Stimulated activated naive CD8-positive, alpha-beta T cell treated with anti-CD3 and anti-CD28 coated beads, Interleukin-15, amount 100 ng/mL, for 72 hours (primary cell): ENCODE measurements around the gene STPG3.

Experiments used
- ATAC-seq: fragments of 150-1000 bp; cut with Tn5 transposase; 2 replicates; pipeline ENCODE4 v1.10.0; 2021; ENCODE audit warnings: mild to moderate bottlenecking, moderate library complexity
- DNase-seq, 2 donors: peaks; one replicate each; pipeline ENCODE4 v3.0.0; 2021 to 2022
- H3K27ac Mint-ChIP-seq, 2 donors: one replicate each; pipeline ENCODE4 v1.8.0; 2022; ENCODE audit warnings: mild to moderate bottlenecking in 2 of 2, mixed read lengths in 2 of 2, moderate library complexity in 2 of 2
- H3K27me3 Mint-ChIP-seq: one replicate; pipeline ENCODE4 v1.8.0; 2022; ENCODE audit warnings: mixed read lengths
- H3K4me1 Mint-ChIP-seq: one replicate; pipeline ENCODE4 v1.8.0; 2022; ENCODE audit warnings: mild to moderate bottlenecking, mixed read lengths
- H3K4me3 Mint-ChIP-seq, 2 donors: one replicate each; pipeline ENCODE4 v1.8.0; 2022; ENCODE audit warnings: mild to moderate bottlenecking in 2 of 2, mixed read lengths in 2 of 2, moderate library complexity in 1 of 2
- H3K9me3 Mint-ChIP-seq, 2 donors: one replicate each; pipeline ENCODE4 v1.8.0; 2022; ENCODE audit warnings: mixed read lengths in 2 of 2

The STPG3 gene

DNA sequence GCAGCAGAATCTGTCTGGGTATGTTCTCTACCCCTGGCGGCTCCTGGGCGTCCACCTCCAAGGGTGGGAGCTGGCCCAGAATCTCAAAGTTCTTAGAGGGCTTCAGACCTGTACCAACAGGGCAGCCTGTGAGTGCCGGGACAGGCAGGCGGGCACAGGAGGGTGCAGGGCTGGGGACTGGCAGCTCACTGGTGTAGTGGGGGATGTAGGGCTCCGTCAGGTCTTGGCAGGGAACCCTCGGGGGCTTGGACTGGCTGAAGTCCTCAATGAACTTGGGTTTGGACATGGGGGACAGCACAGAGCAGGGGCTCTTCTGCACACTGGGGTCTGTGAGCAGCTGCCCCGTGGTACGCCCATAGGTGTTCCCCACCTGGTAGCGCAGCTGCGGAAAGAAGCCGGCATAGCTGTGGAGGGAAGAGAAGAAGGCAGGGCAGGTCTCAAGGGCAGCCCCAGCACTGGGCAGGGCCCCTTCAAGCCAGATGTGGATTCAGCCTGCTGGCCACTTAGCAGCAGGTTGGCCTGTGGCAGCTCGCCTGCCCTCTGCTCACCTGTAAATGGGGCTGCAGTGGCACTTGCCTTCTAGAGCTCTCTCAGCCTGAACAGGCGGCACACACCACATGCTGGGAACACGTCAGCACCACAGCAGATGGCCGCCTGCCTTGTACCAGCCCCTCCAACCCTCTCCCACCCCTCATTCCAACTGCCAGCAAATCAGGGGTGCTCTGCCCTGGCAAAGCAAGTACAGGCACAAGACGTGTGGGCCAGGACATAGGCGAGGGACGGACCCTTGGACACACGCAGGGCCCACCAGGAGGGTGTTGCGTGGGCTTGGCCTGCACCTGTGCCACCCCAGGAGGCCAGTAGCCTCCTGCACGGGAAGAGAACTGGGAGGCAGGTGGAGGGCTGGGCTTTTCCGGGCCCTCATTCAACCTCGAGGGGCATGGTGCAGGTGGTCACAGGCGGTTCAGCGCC lies 5.3 kb upstream of the STPG3 start:
- Mint-ChIP-seq H3K9me3 (no peaks in the 10 kb centered on the region), H3K4me3 (no peak overlapping the region)

DNA sequence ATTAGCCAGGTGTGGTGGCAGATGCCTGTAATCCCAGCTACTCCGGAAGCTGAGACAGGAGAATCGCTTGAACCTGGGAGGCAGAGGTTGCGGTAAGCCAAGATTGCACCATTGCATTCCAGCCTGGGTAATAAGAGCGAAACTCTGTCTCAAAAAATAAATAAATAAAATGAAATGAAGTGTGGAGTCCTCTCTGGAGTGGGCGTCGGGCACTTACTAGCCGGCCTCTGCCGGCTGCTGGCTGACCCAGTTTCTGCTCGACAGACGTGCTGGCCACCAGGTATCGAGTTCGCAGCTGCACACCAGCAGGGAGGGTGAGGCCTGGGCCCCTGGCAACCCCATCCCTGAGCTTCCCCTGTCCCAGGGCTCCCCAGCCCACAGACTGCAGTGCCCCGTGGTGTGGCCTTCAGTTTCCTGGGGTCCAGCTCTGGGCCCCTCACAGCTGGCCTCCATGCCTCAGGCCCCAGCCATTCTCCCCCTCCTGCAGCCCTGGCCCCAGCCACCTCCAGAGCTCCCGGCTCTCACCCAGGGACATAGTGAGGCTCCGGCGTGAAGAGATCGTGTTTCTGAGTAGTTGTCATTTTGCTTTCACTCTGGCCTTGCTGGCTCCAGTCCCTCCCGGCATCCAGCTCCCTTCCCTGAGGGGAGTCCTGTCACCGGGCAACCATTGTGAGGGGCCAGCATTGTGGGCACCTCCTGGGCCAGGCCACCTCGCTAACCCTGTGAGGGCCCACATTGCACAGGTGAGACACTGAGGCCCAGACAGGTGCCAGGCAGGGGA lies 3.8 kb upstream of the STPG3 start:
- Mint-ChIP-seq H3K27me3 (no peaks in the 10 kb centered on the region), H3K9me3 (no peaks in the 10 kb centered on the region), H3K27ac (no peak overlapping the region), H3K4me3 (no peak overlapping the region), H3K4me1 (peaks cover 21% of the 10 kb centered on the region)
- DNase-seq (no peak), ATAC-seq (no peak)

More for the DNA sequence above, 5.3 kb upstream of the STPG3 start:
- peak in 1 of 2 donors; percentile 15 for DNase-seq
- Mint-ChIP-seq H3K4me1 (peaks cover 31% of the 10 kb centered on the region), H3K27me3 (no peaks in the 10 kb centered on the region), H3K27ac (peak overlapping the region in 1 of 2 donors; percentile 90)
- ATAC-seq, result no peak

DNA sequence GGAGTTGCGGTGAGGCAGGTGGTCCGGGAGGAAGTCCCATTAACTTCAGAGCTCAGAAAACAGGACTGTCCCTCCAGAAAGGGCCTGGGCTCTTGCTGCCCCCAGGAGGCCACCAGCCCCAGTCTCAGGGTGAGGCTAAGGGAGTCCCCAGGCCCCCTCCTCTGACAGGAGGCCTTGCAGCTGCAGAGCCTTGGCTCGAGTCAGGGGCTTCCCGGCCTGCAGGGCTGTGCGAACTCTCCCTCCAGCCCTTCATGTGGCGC lies 3.2 kb upstream of the STPG3 start:
- Mint-ChIP-seq H3K4me1 (peaks cover 15% of the 10 kb centered on the region), H3K27me3 (no peaks in the 10 kb centered on the region), H3K4me3 (no peak overlapping the region), H3K9me3 (no peaks in the 10 kb centered on the region), H3K27ac (no peak overlapping the region)
- DNase-seq (no peak), ATAC-seq (no peak)

DNA sequence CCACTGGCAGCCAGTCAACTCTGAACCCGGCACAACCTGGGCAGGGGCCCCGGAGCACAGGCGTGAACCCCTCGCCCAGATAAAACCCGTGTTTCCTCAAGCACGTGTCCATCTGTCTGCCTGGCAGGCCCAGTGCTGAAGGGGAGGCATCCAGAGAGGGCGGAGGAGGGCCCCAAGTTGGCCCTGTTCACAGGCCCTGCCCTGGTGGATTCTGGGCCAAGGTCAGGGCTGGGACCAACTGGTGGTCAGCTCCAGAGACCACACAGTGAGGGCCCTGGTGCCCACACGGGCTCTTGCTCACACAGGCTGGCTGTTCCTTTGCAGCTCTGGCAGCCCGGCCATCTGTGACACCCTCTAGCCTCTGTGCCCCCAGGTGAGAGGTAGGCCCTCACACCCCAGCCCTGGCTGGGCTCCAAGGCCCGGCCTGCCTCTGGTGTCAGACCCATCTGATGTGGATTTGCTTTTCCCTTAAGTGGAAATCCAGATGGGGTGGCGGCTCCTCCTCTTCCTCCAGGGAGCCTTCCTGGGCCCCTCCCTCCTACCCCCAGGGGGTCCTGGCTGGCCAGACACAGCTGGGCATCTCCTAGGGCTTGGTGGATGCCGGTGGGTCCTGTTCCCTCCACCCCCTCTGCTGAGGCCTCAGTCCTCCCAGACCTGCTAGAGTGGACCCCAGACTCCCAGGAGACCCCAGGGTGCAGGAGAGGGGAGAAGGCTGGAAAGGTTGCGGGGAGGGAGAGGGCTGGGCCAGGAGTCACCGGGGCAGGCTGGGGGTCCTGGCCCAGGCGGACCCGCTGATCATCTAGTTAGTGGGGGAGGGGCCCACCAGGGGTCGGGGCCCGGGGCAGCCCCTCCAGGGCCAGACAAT lies 525 bp upstream of the STPG3 start:
- peaks cover 13% of the 10 kb centered on the region for H3K4me1 Mint-ChIP-seq
- peaks cover 6% of the 10 kb centered on the region for H3K27me3 Mint-ChIP-seq
- ATAC-seq (no peak), DNase-seq (no peak)
- no peaks in the 10 kb centered on the region for H3K9me3 Mint-ChIP-seq
- no peak overlapping the region for H3K27ac Mint-ChIP-seq
- no peak overlapping the region for H3K4me3 Mint-ChIP-seq

DNA sequence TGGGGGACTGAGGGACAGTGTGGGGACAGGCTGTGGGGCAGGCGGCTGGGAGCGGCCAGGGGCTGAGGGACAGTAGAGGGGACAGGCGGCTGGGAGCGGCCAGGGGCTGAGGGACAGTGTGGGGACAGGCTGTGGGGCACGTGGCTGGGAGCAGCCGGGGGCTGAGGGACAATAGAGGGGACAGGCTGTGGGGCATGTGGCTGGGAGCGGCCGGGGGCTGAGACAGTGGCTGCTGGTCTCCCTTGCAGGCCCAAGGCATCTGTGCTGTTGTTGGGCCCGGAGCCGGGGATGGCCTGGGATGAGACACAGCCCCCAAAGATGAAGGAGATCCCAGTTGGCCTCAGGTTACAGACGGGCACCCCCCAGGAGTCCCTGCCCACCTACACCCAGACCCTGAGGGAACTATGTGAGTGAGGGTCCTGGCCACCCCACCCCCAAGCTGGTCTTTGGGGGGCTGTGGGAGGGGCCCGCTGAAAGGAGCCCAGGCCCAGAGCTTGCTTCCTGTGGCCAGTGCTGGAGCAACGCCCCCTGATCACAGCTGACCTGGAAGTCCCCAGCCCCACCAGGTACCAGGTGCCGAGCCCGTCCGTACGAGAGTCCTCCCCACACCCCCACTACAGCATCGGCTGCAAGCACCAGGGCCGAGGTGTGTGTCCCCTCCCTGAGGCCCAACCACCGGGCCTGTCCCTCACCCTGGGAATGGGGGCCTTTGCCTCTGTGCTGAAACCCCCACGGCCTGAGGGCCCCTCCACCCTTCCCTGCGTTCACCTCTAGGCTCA lies 593 bp downstream of the STPG3 start:
- no peak for ATAC-seq
- peaks cover 22% of the 10 kb centered on the region for H3K4me1 Mint-ChIP-seq
- no peak overlapping the region for H3K4me3 Mint-ChIP-seq
- no peak for DNase-seq
- peaks cover 6% of the 10 kb centered on the region for H3K27me3 Mint-ChIP-seq
- no peak overlapping the region for H3K27ac Mint-ChIP-seq
- H3K9me3 Mint-ChIP-seq, result no peaks in the 10 kb centered on the region

DNA sequence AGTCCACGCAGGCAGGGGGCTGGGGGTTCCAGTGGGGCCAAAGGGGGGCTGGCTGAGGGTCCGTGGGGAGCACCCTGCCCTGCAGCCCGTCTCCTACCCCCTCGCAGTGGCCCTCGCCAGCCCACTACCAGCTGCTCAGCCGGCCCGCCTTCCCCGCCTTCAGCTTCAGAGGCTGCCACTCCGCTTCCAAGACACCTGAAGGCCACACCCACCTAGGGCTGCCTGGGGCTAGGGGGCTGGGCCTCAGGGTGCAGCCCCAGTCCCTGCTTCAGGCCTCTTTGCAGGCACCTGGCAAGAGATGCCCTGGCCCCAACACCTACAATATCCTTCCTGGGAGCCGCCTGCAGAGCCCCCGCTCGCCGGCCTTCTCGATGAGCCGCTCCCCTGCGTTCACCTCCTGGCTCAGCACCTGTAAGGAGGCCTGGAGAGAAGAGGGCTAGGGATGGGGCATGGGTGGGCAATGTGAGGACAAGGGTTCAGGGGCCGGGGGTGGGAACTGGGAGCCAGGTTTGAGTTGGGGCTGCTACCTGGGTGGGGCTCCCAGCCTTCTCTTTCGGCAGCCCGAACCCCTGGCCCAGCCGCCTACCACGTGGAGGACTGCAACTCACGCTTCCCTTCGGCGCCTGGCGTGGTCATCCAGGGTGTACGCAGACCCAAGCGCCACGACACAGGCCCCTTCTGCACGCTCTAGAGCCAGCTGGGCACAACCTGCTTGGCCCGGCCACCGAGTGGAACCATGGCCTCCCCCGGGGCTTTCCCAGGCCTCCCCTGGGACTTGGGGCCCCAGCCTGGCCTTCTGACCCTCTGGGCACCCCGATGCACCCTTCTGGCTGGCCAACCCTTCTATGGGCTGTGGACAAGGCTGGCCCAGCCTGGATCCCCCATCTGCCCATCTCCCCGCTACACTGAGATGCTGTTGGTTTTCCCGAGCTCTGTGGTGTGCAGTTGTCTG lies 1.7 kb downstream of the STPG3 start:
- no peak for DNase-seq
- H3K4me1 Mint-ChIP-seq, result peaks cover 24% of the 10 kb centered on the region
- no peaks in the 10 kb centered on the region for H3K9me3 Mint-ChIP-seq
- peaks cover 6% of the 10 kb centered on the region for H3K27me3 Mint-ChIP-seq
- H3K4me3 Mint-ChIP-seq, result no peak overlapping the region
- ATAC-seq, result no peak
- H3K27ac Mint-ChIP-seq, result no peak overlapping the region

DNA sequence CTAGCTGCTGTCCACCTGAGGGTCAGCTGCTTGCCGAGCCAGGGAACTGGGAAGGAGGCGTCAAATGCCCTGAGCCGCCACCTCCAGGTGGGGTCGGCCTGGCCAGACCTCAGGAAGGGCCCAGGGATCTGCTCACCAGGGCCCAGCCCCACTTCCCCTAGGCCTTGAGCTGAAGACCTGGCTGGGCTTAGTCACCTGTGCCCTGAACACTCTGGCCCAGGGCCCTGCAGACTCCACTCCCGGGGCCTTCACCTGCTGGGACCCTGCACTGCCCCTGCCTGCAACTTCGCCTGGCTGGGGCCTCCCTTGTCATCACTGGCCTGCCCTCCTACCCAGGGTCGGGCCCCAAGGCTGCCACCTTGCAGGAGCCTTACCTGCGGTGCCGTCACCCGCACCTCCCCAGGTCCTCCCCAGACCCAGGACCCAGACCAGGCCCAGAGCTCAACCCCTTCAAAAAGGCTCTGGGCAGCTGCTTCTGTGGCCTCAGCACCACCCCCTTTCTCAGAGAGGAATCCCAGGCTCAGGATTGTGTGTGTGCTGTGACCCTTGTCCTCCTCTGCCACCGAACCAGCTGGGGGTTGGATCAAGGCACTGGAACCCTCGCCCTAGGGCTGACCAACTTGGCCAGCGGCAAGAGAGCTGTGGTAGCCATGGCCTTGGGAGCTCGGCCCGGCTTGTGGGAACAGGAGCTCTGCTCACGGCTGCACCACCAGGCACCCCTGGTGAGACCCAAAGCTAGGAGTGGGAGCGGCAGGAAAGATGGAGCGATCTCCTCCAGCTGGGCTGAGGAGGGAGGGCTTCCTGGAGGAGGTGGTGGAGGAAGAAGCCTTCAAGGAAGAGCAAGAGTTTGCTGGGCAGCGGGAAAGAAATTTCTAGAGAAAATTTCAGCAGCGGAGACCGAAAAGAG lies 2.9 kb downstream of the STPG3 start:
- Mint-ChIP-seq H3K27me3 (peaks cover 6% of the 10 kb centered on the region), H3K27ac (peak overlapping the region; percentile 80 to 84), H3K4me1 (peaks cover 24% of the 10 kb centered on the region), H3K4me3 (peak overlapping the region; percentile 87 to 89), H3K9me3 (no peaks in the 10 kb centered on the region)
- DNase-seq (no peak), ATAC-seq (no peak)

DNA sequence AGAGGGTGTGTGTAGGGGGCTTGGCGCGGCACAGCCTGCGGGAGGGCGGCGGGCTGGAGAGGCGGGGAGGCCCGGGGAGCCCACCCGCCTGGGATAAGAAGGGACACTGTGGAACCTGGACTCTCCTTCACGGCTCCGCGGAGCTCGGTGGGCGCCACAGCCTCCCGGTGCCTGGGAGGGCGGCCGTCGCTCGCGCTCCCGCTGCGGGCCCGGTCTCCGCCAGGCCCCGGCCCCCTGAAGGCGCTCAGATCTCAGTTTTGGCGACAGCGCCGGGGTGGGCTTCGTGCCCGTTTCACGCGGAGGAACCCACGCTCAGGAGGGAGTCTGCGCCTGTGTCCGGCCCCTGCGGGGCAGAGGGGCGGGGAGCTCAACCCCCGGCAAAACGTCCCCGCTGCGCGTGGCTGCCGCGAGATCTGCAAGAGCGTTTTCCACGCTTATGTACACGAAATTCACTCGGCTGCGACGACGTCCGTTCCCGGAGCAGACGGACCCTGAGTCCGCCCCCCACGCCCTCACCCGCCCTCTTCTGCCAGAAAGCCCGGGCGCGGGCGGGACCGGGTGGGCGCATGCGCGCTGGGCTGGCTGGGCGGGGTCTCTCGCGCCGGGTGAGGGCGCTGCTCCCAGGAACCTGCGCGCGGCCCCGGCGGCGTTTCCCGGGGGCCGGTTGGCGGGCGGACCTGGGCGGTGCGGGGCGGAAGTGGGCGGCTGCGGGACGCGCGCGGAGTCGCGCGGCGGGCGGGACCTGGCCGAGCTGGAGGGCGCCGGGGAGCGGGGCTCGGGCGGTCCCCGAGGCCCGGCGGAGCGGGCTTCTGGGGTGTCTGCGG lies 3.8 kb downstream of the STPG3 start, which contains the start of gene NELFB:
Gene NELFB, plus strand, starts transcription at position 704 of the 824 bp plus-strand sequence.
- no peaks in the 10 kb centered on the region for H3K9me3 Mint-ChIP-seq
- ATAC-seq (peak; percentile 93), DNase-seq (peak; percentile 94 to 97)
- peaks cover 6% of the 10 kb centered on the region for H3K27me3 Mint-ChIP-seq
- peak within 1 kb of the TSS; percentile 87 to 89 for H3K4me3 Mint-ChIP-seq
- H3K27ac Mint-ChIP-seq, result peak within 1 kb of the TSS; percentile 80 to 84
- peaks cover 24% of the 10 kb centered on the region for H3K4me1 Mint-ChIP-seq

DNA sequence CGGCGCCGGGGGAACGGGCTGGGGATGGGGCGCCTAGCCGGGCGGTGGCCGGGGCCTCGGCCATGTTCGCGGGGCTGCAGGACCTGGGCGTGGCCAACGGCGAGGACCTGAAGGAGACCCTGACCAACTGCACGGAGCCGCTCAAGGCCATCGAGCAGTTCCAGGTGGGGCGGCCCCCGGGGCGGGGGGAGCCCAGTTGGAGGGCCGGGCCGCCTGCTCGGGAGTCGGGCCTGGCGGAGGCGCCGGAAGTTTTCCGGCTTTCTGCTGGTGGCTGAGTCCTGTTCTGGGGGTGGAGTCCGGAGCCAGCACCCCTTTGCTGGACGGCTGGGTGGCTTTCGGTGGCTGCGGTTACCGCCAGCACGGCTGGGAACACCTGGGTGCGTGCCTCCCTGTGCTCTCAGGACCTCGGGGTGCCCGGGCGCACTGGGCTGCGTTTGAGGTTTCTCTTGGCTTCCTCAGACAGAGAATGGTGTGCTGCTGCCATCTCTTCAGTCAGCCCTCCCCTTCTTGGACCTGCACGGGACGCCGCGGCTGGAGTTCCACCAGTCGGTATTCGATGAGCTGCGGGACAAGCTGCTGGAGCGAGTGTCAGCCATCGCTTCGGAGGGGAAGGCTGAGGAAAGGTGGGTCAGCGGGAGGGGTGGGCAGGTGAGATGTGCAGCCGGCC lies 4.5 kb downstream of the STPG3 start:
- H3K9me3 Mint-ChIP-seq, result no peaks in the 10 kb centered on the region
- H3K4me1 Mint-ChIP-seq, result peaks cover 24% of the 10 kb centered on the region
- DNase-seq, result no peak
- peak overlapping the region; percentile 81 to 87 for H3K4me3 Mint-ChIP-seq
- no peak for ATAC-seq
- peak overlapping the region in 1 of 2 donors; percentile 13 for H3K27ac Mint-ChIP-seq
- H3K27me3 Mint-ChIP-seq, result peaks cover 6% of the 10 kb centered on the region

DNA sequence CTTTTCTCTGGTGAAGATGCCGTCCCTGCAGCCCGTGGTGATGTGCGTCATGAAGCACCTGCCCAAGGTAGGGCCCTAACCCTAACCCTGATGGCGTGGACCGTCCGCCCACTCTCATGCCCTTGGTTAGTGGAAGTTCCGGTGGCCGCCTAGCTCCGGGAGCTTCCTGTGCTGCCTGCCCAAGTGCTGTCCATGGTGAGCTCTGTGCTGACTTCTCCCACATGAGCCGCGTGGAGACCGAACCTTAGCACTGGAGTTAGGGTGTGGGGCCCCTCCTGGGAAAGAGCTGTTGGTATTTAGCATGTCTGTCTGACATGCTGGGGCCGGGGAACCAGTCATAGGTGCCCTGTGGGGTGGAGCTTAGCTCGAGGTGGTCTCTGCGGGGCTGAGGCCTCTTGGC lies 5.3 kb downstream of the STPG3 start:
- Mint-ChIP-seq H3K4me3 (peak overlapping the region; percentile 81 to 87), H3K4me1 (peaks cover 24% of the 10 kb centered on the region), H3K27ac (no peak overlapping the region), H3K9me3 (no peaks in the 10 kb centered on the region), H3K27me3 (peaks cover 6% of the 10 kb centered on the region)
- ATAC-seq (no peak), DNase-seq (no peak)

DNA sequence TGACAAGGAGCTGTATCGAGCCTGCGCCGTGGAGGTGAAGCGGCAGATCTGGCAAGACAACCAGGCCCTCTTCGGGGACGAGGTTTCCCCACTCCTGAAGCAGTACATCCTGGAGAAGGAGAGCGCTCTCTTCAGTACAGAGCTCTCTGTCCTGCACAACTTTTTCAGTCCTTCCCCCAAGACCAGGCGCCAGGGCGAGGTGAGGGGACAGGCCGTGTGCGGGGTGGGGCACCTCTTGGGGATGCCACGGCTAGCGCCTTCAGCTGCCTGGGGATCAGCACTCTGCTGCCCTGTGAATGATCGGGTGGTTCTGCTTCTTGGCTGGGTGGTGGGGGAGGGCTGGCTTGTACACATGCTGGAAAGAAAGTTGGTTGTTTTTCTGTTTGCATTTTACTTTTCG lies 5.8 kb downstream of the STPG3 start:
- H3K9me3 Mint-ChIP-seq, result no peaks in the 10 kb centered on the region
- DNase-seq (no peak), ATAC-seq (no peak)
- H3K27ac Mint-ChIP-seq, result no peak overlapping the region
- peaks cover 6% of the 10 kb centered on the region for H3K27me3 Mint-ChIP-seq
- H3K4me1 Mint-ChIP-seq, result peaks cover 29% of the 10 kb centered on the region
- H3K4me3 Mint-ChIP-seq, result peak overlapping the region; percentile 39 to 87
